ENCODE results near the gene ARHGEF25. TPM values are rescaled to one million over a fixed set of nuclear protein-coding genes. Genes with fewer than 3 reads are reported as not detected.

The ARHGEF25 gene
- total RNA-seq, 1 donor from 2014 or later: 18.4 TPM

GRCh38 chr12:57613427-57614109, 2.3 kb downstream of the ARHGEF25 start:
- H3K36me3 Mint-ChIP-seq (ENCODE audit: insufficient read depth): peaks cover 17% of the 10 kb centered on the region
- H3K9me3 Mint-ChIP-seq (ENCODE audit: low read depth): no peaks in the 10 kb centered on the region
- no peak for DNase-seq (ENCODE audit: low spot score, unreplicated experiment)
- no peak for TF ChIP-seq CTCF (IDR thresholded peaks at IDR 0.05; ENCODE audit: unreplicated experiment)
- peaks cover 68% of the 10 kb centered on the region for H3K27me3 Mint-ChIP-seq
- peaks cover 6% of the 10 kb centered on the region for H3K4me1 Mint-ChIP-seq (ENCODE audit: low read depth)
- H3K27ac Mint-ChIP-seq: no peak overlapping the region
- no peak overlapping the region for H3K4me3 Mint-ChIP-seq (ENCODE audit: low read depth)

GRCh38 chr12:57614178-57614947, 3.1 kb downstream of the ARHGEF25 start:
- H3K4me3 Mint-ChIP-seq (ENCODE audit: low read depth): no peak overlapping the region
- no peak for DNase-seq (ENCODE audit: low spot score, unreplicated experiment)

GRCh38 chr12:57614948-57615500, 3.8 kb downstream of the ARHGEF25 start:
- Mint-ChIP-seq H3K36me3 (ENCODE audit: insufficient read depth) (peaks cover 13% of the 10 kb centered on the region), H3K27ac (no peak overlapping the region), H3K4me3 (ENCODE audit: low read depth) (no peak overlapping the region), H3K27me3 (peaks cover 70% of the 10 kb centered on the region), H3K9me3 (ENCODE audit: low read depth) (no peaks in the 10 kb centered on the region), H3K4me1 (ENCODE audit: low read depth) (peaks cover 6% of the 10 kb centered on the region)
- DNase-seq (ENCODE audit: low spot score, unreplicated experiment): no peak
- TF ChIP-seq CTCF (IDR thresholded peaks at IDR 0.05; ENCODE audit: unreplicated experiment): no peak

More at GRCh38 chr12:57614178-57614947, 3.1 kb downstream of the ARHGEF25 start:
- Mint-ChIP-seq H3K27me3 (peaks cover 70% of the 10 kb centered on the region), H3K27ac (no peak overlapping the region), H3K4me1 (ENCODE audit: low read depth) (peaks cover 8% of the 10 kb centered on the region), H3K36me3 (ENCODE audit: insufficient read depth) (peaks cover 14% of the 10 kb centered on the region), H3K9me3 (ENCODE audit: low read depth) (no peaks in the 10 kb centered on the region)
- TF ChIP-seq CTCF (IDR thresholded peaks at IDR 0.05; ENCODE audit: unreplicated experiment): no peak

- Mint-ChIP-seq H3K36me3 (ENCODE audit: insufficient read depth) (peaks cover 13% of the 10 kb centered on the region), H3K9me3 (ENCODE audit: low read depth) (no peaks in the 10 kb centered on the region), H3K27me3 (peaks cover 71% of the 10 kb centered on the region), H3K4me3 (ENCODE audit: low read depth) (no peak overlapping the region), H3K4me1 (ENCODE audit: low read depth) (peaks cover 3% of the 10 kb centered on the region), H3K27ac (no peak overlapping the region)
- TF ChIP-seq CTCF (IDR thresholded peaks at IDR 0.05; ENCODE audit: unreplicated experiment): no peak
- no peak for DNase-seq (ENCODE audit: low spot score, unreplicated experiment)
Observed at GRCh38 chr12:57615637-57616036, 4.4 kb downstream of the ARHGEF25 start.

- no peaks in the 10 kb centered on the region for H3K9me3 Mint-ChIP-seq (ENCODE audit: low read depth)
- H3K27me3 Mint-ChIP-seq: peaks cover 80% of the 10 kb centered on the region
- H3K36me3 Mint-ChIP-seq (ENCODE audit: insufficient read depth): peaks cover 13% of the 10 kb centered on the region
- H3K27ac Mint-ChIP-seq: no peak overlapping the region
- no peak for TF ChIP-seq CTCF (IDR thresholded peaks at IDR 0.05; ENCODE audit: unreplicated experiment)
- no peak overlapping the region for H3K4me3 Mint-ChIP-seq (ENCODE audit: low read depth)
- peaks cover 8% of the 10 kb centered on the region for H3K4me1 Mint-ChIP-seq (ENCODE audit: low read depth)
- DNase-seq (ENCODE audit: low spot score, unreplicated experiment): no peak
Observed at GRCh38 chr12:57616383-57617101, 5.3 kb downstream of the ARHGEF25 start.

Measured in progenitor cell of endocrine pancreas (in vitro differentiated cells).